HG02798 (cell line): ENCODE results near the gene OR1J4.
"Not testable (repeated sequence)": the region's sequence is repeated elsewhere in the genome, so short reads cannot be mapped to it uniquely, and the experiment has no call there.

Experiments
- ATAC-seq: cut with Tn5 transposase; IDR thresholded peaks from one replicate; pipeline ENCODE4 v1.9.1; 2021; ENCODE audit warnings: mild to moderate bottlenecking; ENCODE audit not compliant: unreplicated experiment, poor library complexity

The OR1J4 gene, protein sequence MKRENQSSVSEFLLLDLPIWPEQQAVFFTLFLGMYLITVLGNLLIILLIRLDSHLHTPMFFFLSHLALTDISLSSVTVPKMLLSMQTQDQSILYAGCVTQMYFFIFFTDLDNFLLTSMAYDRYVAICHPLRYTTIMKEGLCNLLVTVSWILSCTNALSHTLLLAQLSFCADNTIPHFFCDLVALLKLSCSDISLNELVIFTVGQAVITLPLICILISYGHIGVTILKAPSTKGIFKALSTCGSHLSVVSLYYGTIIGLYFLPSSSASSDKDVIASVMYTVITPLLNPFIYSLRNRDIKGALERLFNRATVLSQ

DNA sequence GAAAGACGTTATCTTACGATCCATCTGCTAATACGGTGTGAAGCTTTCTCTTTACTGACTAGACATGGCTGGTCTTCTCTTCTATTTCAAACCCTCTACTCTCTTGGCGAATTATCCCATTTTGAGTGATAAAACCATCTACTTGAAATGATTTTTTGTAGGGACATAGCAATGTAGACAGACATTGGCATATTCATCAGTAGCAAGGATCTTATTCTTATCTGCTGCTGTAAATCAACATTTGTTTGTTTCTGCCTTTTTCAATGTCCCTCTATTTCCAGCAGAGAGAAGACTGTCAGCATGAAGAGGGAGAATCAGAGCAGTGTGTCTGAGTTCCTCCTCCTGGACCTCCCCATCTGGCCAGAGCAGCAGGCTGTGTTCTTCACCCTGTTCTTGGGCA, at the start of gene OR1J4:
OR1J4 (plus strand) TSS at position 301 of the 400 bp plus-strand sequence; CDS start at position 301, 0 bp downstream.
- no peak for ATAC-seq

DNA sequence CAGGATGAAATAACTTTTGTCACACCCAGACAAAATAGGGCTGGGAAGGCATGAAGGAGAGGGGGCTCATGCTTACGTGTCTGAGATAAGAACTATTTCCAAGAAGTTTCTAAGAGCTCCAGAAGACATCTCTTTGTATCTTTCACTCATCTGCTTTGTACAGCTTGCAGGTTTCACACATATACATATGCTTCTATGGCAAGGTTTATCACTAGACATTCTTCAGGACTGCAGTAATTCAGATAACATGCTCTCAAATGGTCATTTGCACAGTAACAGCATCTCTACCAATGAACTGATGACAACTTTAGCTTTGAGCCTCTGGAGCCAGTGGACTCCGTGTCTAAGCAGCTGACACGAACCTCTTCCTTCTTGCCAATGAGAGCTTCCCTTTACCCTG, 44.4 kb upstream of the OR1J4 start:
- ATAC-seq: no peak

DNA sequence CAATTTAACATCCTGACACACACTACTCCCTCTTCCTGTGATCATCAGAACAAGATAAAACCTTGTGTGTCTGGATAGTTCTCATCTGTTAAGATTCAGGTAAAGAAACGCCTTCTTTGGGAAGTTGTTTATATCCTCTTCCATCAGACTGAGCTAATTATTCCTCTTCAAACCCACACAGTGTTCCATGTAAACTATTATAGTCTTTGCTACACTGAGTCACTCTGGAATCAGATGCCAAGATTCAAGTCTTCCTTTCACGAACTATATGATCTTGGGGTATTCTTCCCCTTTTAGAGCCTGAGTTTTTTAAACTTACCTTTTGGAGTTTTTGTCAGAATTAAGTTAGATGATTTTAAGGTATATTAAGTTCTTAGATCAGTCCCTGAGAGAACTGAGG, 43.2 kb upstream of the OR1J4 start:
- ATAC-seq: no peak

DNA sequence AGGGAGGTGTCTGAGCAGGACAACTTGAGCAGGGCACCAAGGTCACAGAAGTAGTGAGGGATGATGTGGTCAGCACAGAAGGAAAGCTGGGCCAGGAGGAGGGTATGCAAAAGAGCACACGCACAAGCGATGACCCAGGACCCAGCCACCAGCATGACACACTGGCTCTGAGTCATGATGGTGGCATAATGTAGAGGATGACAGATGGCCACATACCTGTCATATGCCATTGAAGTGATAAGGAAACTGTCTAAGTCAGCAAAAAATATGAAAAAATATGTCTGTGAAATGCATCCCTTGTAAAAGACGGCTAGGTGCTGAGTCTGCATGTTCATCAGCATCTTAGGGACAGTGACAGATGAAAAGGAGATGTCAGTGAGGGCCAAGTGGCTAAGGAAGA, 41.6 kb upstream of the OR1J4 start:
- no peak for ATAC-seq

DNA sequence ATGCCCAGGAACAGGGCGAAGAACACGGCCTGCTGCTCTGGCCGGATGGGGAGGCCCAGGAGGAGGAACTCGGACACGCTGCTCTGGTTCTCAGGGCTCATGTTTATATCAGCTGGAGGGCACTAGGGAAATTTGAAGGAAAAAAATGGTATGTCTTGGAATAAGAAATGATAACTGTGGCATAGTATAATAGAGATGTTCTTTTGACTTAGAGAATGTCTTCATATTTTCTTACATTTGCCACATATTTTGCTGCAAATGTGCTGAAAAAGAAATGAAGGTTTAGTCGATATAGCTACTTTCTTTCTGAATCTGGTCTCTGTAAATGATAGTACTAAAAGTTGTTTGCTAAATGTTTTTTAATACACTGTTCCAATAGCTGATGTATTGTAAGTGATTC, 41.1 kb upstream of the OR1J4 start, which contains the start of gene OR1J1:
OR1J1 (minus strand) TSS at position 101 of the 400 bp plus-strand sequence; CDS start at position 101, 0 bp downstream.
- no peak for ATAC-seq

DNA sequence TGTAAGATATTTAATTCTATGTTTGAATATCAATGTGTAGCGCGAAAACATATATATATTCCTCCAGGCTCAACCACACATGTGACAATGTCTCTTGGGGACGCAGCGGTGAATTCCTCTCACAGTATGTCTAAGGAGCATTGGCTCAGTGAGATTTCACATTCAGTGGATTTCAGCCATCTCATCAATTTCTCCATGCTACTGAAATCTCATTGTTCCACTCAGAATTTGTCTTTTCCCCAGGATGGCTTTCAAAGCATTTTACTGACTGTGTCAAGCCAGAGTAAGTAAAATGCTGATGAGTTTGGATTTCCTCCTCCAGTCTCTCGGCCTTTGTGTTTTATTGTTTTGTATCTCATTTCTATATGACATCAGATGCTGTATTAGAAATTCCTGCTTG, 39.9 kb upstream of the OR1J4 start:
- no peak for ATAC-seq

DNA sequence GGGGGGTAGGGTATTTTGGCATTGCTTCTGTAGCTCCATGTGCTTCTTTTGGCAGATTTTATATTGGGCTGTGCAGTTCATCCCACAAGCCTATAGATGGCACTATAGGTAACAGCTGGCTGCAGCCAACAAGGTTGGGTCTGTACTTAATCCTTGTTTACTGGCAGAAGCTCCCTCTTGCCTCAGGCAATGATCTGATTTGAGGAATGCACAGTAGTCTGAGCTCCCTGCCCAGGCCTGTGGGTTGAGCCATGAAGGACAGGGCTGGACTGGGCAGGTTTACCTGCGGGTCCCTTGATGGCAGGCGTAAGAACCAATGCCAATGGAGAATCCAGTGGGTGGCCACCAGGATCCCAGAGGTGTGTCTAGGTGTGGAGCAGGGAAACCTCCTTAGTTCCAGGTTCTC, 20.1 kb upstream of the OR1J4 start:
- no peak for ATAC-seq

DNA sequence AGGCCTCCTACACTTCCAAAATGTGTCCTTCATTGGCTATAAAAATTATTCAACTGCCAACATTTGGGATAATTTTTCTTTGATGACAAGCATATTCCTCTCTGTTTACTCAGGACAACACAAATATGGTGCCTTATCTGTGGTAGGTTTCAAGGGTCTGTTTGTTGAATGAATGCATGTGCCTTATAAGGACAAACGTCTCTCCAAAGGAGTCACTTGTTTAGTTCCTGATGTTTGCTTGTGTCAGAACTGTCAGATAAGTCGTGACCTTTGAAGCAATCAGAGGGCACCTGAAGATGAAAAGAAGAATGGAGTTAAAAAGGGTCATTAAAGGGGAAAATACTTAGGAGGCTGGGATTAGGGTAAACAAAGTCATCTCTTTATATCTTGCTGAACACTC, 12.0 kb upstream of the OR1J4 start:
- ATAC-seq: no peak

DNA sequence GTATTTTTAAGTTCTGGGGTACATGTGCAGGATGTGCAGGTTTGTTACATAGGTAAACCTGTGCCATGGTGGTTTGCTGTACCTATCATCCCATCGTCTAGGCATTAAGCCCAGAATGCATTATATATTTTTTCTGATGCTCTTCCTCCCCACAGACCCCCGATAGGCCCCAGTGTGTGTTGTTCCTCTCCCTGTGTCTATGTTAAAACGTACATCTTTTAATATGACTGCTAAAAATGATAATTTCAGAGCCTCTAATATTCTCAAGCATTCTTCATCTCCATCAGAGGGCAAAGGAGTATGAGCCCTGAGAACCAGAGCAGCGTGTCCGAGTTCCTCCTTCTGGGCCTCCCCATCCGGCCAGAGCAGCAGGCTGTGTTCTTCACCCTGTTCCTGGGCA, 8.4 kb upstream of the OR1J4 start, which contains the start of gene OR1J2:
OR1J2 (plus strand) TSS at position 301 of the 400 bp plus-strand sequence; CDS start at position 301, 0 bp downstream.
- ATAC-seq: no peak

DNA sequence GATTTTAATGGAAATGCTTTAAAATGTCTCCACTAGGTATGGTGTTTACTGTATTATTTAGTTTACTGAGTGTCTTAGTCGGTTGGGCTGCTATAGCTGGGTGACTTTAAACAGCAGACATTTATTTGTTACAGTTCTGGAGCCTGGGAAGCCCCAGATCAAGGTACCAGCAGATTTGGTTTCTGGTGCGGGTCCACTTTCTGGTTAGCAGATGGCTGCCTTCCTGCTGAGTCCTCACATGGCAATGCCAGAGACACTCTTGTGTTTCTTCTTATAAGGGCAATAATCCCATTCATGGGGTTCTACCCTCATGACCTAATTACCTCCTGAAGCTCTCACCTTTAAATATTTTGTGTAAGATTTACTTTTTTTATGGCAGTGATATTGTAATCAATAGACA, 715 bp upstream of the OR1J4 start:
- no peak for ATAC-seq

DNA sequence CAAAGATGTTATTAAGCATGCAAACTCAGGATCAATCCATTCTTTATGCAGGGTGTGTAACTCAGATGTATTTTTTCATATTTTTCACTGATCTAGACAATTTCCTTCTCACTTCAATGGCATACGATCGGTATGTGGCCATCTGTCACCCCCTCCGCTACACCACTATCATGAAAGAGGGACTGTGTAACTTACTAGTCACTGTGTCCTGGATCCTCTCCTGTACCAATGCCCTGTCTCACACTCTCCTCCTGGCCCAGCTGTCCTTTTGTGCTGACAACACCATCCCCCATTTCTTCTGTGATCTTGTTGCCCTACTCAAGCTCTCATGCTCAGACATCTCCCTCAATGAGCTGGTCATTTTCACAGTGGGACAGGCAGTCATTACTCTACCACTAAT, 435 bp downstream of the OR1J4 start:
- no peak for ATAC-seq

DNA sequence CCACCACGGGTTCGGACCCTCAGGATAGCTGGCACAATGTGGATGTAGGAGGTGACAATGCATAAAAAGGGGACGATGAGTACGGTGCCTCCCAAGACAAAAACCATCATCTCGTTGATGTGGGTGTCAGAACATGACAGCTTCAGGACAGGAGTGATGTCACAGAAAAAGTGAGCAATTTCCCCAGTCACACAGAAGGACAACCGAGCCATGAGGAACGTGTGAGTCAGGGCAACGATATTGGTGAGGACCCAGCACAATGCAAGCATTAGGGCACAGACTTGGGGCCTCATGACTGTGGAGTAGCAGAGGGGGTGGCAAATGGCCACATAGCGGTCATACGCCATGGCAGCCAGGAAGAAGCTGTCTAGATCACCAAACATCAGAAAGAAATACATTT, 7.7 kb downstream of the OR1J4 start:
- ATAC-seq: no peak

DNA sequence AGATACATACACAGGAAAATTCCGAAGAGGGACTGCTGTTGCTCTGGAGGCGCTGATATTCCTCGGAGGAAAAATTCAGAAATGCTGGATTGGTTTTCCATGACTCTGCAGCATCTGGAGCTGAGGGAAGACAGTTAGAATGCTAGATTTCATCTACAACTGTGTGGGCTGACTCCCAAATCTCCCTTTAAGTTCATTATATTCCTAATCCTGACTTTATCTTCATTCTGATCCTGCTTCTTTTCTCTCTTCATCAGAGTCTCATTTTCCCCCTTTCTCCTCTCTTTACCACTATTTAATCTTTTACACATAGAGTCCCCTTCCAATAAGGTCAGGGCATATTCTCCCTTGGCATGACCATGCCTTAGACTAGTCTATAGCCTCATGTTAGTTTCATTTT, 8.3 kb downstream of the OR1J4 start, which contains the start of gene OR1N1:
OR1N1 (minus strand) TSS at position 101 of the 400 bp plus-strand sequence; CDS start at position 101, 0 bp downstream.
- no peak for ATAC-seq

DNA sequence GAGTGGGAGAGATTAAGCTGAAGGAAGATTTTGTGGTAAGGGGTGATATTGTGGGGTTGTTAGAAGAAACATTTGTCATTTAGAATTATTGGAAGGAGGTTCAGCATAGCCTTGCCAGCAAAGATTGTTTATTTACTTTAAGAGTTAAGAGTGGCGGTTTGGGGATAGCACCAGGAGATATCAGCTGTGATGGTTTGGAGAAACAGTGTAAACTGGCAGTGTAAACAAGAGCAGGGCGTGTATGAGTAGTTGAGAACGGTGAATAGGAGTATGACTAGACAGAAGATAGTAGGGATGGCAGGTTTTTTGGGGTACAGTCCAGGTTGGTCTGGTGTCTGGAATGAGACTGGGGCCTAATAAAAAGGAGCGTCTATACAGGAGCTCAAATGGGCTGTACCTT, 12.2 kb downstream of the OR1J4 start:
- not testable (repeated sequence) for ATAC-seq

DNA sequence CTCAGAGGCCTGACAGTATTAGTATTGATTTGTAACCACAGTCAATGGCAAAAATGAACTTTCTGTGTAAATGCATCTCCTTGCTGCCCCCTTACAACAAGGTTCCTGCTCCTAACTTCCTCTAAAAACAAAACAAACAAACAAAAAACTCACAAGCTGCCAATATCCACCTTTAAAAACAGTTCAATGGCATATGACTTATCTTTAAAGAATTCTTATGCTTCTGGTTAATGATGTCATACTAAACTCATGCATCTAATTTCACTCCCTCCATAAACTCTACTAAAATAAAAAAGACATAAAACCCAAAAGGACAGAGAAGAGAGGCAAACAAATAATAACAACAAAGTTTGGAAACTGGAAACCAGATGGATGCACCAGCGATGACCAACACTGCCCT, 17.2 kb downstream of the OR1J4 start:
- no peak for ATAC-seq

DNA sequence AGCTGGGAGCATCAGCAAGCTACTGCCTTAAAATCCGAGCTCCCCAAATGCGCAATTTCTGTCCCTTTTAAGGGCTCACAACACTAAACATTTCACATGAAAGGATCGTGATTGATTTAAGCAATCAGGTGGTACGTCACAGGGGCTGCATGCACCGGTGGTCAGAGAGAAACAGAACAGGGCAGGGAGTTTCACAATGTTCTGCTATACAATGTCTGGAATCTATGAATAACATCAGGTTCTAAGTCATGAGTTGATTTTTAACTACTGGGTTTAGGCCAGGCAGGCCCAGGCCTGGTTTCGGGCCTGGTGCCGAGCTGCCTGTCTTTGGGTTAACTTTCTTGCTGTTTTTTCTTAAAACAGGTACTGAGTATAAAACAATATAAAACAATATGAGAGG, 18.1 kb downstream of the OR1J4 start:
- not testable (repeated sequence) for ATAC-seq

DNA sequence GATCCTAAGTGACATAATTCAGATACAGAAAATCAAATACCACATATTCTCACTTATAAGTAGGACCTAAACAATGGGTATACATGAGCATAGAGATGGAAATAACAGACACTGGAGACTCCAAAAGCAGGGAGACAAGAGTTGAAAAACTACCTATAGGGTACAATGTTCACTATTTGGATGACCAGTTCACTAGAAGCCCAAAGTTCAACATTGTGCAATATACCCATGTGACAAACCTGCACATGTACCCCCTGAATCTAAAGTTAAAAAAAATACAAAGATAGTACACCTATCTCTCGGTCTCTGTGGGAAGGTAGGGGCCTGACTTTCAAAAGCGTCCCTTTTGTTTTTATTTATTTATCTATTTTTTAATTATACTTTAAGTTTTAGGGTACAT, 19.8 kb downstream of the OR1J4 start:
- no peak for ATAC-seq

DNA sequence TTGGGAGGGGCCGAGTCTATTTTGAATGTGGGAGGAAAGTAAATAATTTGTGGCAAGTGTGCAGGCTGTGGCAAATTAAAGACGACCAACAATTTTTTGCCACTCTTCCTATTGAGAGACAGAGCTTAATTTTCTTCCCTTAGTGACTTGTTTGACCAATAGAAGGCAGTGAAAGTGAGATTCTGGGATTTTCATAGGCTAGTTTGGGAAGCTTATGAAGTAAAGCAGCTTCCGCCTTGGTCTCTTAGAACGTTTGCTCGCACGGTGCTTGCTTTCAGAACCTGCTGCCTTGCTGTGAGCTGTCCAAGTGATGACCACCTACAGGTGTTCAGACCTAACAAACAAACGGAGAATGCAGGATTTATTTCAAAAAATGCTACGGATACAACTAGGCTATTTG, 27.3 kb downstream of the OR1J4 start:
- no peak for ATAC-seq

DNA sequence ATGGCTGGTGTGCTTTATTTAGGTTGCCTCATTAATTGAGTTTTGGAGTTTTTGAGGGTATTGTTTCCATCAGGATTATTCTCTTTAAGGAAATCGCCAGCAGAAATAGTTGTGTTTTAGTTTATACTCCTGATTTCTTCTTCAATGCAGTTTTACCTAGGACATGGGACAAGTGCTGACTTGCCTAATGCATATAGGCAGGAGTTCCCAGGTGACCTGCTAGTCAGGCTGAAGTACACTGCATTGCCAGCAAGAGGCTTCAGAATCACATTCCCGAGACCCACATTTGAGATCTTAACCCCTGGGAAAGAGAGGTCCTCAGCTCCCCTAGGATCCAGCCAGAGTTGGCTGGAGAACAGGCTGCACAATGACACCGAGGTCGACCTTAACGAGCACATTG, 32.4 kb downstream of the OR1J4 start:
- no peak for ATAC-seq

DNA sequence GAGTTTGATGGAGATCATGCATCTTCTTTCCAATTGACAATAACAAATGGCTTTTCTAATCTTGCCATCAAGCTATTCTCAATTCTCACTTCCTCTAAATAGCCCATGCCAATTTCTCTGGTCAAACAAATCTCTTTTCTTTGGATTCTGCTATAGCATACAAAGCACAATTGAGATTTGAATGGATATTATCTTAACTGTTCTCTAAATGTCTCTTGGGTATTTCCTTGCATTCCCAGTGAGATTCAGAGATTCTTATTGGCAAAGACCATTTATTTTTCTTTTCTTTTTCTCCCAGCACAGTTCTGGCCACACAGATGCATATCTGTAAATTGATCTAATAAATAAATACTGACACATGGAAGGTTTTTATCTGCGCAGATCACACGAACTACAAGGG, 33.9 kb downstream of the OR1J4 start, which contains the start of gene OR1N2:
OR1N2 (plus strand) TSS at position 301 of the 400 bp plus-strand sequence. CDS start 100 bp downstream, outside the sequence.
- no peak for ATAC-seq

DNA sequence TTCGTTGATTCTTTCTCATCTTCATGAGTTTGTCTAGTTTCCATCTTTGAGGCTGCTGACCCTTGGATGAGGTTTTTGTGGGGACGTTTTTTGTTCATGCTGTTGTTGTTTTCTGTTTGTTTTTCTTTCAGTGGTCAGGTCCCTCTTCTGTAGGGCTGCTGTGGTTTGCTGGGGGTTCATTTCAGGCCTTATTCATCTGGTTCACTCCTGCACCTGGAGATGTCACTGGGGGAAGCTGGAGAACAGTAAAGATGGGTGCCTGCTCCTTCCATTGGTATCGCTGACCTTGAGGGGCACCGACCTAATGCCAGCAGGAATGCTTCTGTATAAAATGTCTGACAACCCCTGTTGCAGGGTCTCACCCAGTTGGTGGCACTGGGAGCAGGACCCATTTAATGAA, 42.5 kb downstream of the OR1J4 start:
- no peak for ATAC-seq

DNA sequence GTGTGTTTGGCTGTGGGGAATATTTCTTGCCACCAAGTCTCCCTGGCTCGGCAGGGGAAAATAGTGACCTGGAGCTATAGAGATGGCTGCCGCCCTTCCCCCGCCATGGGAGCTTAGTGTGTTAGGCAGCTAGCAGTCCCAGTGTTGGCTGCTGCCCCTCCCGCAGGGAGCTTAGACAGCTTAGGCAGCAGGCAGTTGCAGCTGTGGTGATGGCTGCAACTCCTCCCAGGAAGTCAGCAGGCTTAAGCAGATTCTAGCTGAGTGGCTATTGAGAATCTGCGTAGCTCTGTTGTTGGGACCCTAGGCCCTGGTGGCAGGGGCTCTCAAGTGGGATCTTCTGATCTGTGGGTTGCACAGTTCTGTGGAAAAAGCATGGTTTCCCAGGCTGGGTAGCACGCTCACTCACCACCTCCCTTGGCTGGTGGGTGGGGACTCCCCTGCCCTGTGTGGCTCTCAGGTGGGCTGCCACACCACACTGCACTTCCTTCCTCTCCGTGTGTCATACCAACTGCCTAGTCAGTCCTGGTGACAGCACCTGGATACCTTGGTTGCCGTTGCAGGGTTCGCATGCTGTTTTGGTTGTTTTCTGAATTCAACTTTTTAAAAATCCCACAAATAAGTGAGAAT, 43.3 kb downstream of the OR1J4 start:
- no peak for ATAC-seq
